A549 (cell line): ENCODE data around the gene CHMP3. TPM values are rescaled to one million over a fixed set of nuclear protein-coding genes. Genes with fewer than 3 reads are reported as not detected.
"Not testable (repeated sequence)": the region's sequence is repeated elsewhere in the genome, so short reads cannot be mapped to it uniquely, and the experiment has no call there.

Experiments
- ATAC-seq, 2 experiments: fragments of 200-7000 bp in 1 of 2; fragments of >200 bp in 1 of 2; cut with Nextera tagmentation in 1 of 2; cut with Tn5 transposase in 1 of 2; 3 replicates each; pipeline versions ENCODE4 v1.8.0 to v1.9.1; 2018 to 2020; ENCODE audit warnings: mild to moderate bottlenecking in 1 of 2, moderate library complexity in 1 of 2
- CTCF ChIA-PET: fragments of 300-600 bp; sonication (Branson Sonifier 250); formaldehyde crosslinking; extraction: SDS; loops from one replicate; lab custom pipeline; 2021; ENCODE audit warnings: antibody characterized with exemption, inconsistent platforms; lab: Yijun Ruan, JAX
- POLR2A ChIA-PET: fragments of 350-600 bp; formaldehyde crosslinking; extraction: SDS; loops from one replicate; lab custom pipeline; 2021; ENCODE audit warnings: antibody characterized with exemption, inconsistent platforms; lab: Yijun Ruan, JAX
- DNase-seq, 2 experiments: peaks; one replicate each; pipeline versions ENCODE4 v3.0.0 to v3.0.0-alpha.2; 2011 to 2016; ENCODE audit warnings: low read depth in 1 of 2, low spot score in 1 of 2
- FAIRE-seq: peaks from 2 replicates; lab custom pipeline; 2011; peaks lifted over from hg19 to GRCh38; lab: Jason Lieb, UNC
- H3K27ac ChIP-seq, 2 experiments: fragments of >200 bp; sonication (Bioruptor Twin); formaldehyde crosslinking; 3 replicates each; pipeline ENCODE4 v1.5.1; 2016 to 2017
- H3K4me1 ChIP-seq: fragments of >200 bp; sonication (Bioruptor Twin); formaldehyde crosslinking; 3 replicates; pipeline ENCODE4 v1.6.1; 2016
- H3K4me2 ChIP-seq: fragments of >200 bp; sonication (Bioruptor Twin); formaldehyde crosslinking; 3 replicates; pipeline ENCODE4 v1.6.1; 2016
- H3K4me3 ChIP-seq: fragments of >200 bp; sonication (Bioruptor Twin); formaldehyde crosslinking; 3 replicates; pipeline ENCODE4 v1.5.1; 2016
- H3K9me3 ChIP-seq: fragments of >200 bp; sonication (Bioruptor Twin); formaldehyde crosslinking; 3 replicates; pipeline ENCODE4 v1.6.1; 2016
- CBX2 ChIP-seq: fragments of 200-600 bp; sonication (generic); IDR thresholded peaks from 2 replicates; pipeline ENCODE4 v1.6.1; 2016; ENCODE audit warnings: low read depth, mild to moderate bottlenecking, borderline replicate concordance
- CEBPB ChIP-seq, 2 experiments: fragments of >200 bp in 1 of 2; sonication (Bioruptor Twin) in 1 of 2; formaldehyde crosslinking in 1 of 2; IDR thresholded peaks; 2 replicates each; pipeline ENCODE4 v1.6.1; 2012 to 2016
- EP300 ChIP-seq, 2 experiments: fragments of >200 bp; sonication (Bioruptor Twin); formaldehyde crosslinking; IDR thresholded peaks; 2 replicates in 1 of 2; 3 replicates in 1 of 2; pipeline ENCODE4 v1.6.1; 2016 to 2017
- FOSB ChIP-seq: fragments of 250-450 bp; sonication (Bioruptor Pico); IDR thresholded peaks from 2 replicates; pipeline ENCODE4 v1.5.0; 2020; ENCODE audit warnings: mild to moderate bottlenecking, moderate library complexity
- FOXS1 ChIP-seq: fragments of 250-450 bp; sonication (Bioruptor Pico); IDR thresholded peaks from 2 replicates; pipeline ENCODE4 v1.5.0; 2020; ENCODE audit warnings: mild to moderate bottlenecking, moderate library complexity
- GATA3 ChIP-seq: IDR thresholded peaks from 2 replicates; pipeline ENCODE4 v1.6.1; 2012; ENCODE audit warnings: borderline replicate concordance
- HDAC2 ChIP-seq: fragments of 200-600 bp; sonication (generic); IDR thresholded peaks from 2 replicates; pipeline ENCODE4 v1.6.1; 2016
- HEYL ChIP-seq: fragments of 250-450 bp; sonication (Bioruptor Pico); IDR thresholded peaks from 2 replicates; pipeline ENCODE4 v1.8.0; 2021; ENCODE audit warnings: mild to moderate bottlenecking, moderate library complexity
- HOXB13 ChIP-seq: fragments of 250-450 bp; sonication (Bioruptor Pico); IDR thresholded peaks from 2 replicates; pipeline ENCODE4 v1.5.0; 2020; ENCODE audit warnings: low read depth, mild to moderate bottlenecking, moderate library complexity
- KDM5A ChIP-seq: fragments of 200-600 bp; sonication (generic); IDR thresholded peaks from 2 replicates; pipeline ENCODE4 v1.6.1; 2016; ENCODE audit warnings: antibody characterized with exemption, mild to moderate bottlenecking
- MAZ ChIP-seq: fragments of 150-350 bp; IDR thresholded peaks from 2 replicates; pipeline ENCODE4 v1.6.1; 2014; ENCODE audit warnings: antibody characterized with exemption, low read depth, low read length, borderline replicate concordance
- NPAS2 ChIP-seq: fragments of 250-450 bp; sonication (Bioruptor Pico); IDR thresholded peaks from 2 replicates; pipeline ENCODE4 v1.8.0; 2022; ENCODE audit warnings: mild to moderate bottlenecking, moderate library complexity, borderline replicate concordance
- PHF8 ChIP-seq: fragments of 200-600 bp; sonication (generic); IDR thresholded peaks from 2 replicates; pipeline ENCODE4 v1.6.1; 2016; ENCODE audit warnings: low read depth, mild to moderate bottlenecking, antibody characterized with exemption, moderate library complexity, borderline replicate concordance
- POLR2A ChIP-seq: IDR thresholded peaks from 2 replicates; pipeline ENCODE4 v1.6.1; 2012; ENCODE audit warnings: mild to moderate bottlenecking, low read length
- RARB ChIP-seq: fragments of 250-450 bp; sonication (Bioruptor Pico); IDR thresholded peaks from 2 replicates; pipeline ENCODE4 v1.8.0; 2021; ENCODE audit warnings: mild to moderate bottlenecking, moderate library complexity
- RCOR1 ChIP-seq: fragments of 150-350 bp; IDR thresholded peaks from 2 replicates; pipeline ENCODE4 v1.6.1; 2014; ENCODE audit warnings: antibody characterized with exemption, low read length, low read depth
- RNF2 ChIP-seq: fragments of 200-600 bp; sonication (generic); IDR thresholded peaks from 2 replicates; pipeline ENCODE4 v1.6.1; 2016; ENCODE audit warnings: low read depth, mild to moderate bottlenecking, antibody characterized with exemption, moderate library complexity, borderline replicate concordance
- SMC3 ChIP-seq: fragments of >200 bp; sonication (Bioruptor Twin); formaldehyde crosslinking; IDR thresholded peaks from 3 replicates; pipeline ENCODE4 v1.6.1; 2018; ENCODE audit warnings: inconsistent platforms
- TP53 ChIP-seq: fragments of 250-450 bp; sonication (Bioruptor Pico); IDR thresholded peaks from 2 replicates; pipeline ENCODE4 v1.5.0; 2021; ENCODE audit warnings: mild to moderate bottlenecking, moderate library complexity
- ZFP36 ChIP-seq: fragments of 450-650 bp; IDR thresholded peaks from 2 replicates; pipeline ENCODE4 v1.6.1; 2014; ENCODE audit warnings: borderline replicate concordance; ENCODE audit not compliant: partially characterized antibody
- ZSCAN20 ChIP-seq: fragments of 250-450 bp; sonication (Bioruptor Pico); IDR thresholded peaks from 2 replicates; pipeline ENCODE4 v1.8.0; 2022; ENCODE audit warnings: mild to moderate bottlenecking, moderate library complexity
- WGBS: methylation state at CpG from one replicate; pipeline ENCODE4 v1.1.6; 2017; ENCODE audit errors: missing lambda C conversion rate; 5-methylcytosine and 5-hydroxymethylcytosine counted together
- polyA plus RNA-seq, 4 experiments: library from polyadenylated mRNA; depleted of rRNA in 3 of 4; stranded (reverse); fragments of >200 nt; fragmentation: RNase III in 1 of 4; extraction: RNeasy Plus Mini Kit Qiagen cat#74134 plus additional on column Dnase treatment in 1 of 4; gene quantifications; 2 replicates in 3 of 4; 3 replicates in 1 of 4; pipeline ENCODE4 v1.2.3, GENCODE V29; 2011 to 2017
- TF ChIP-seq, protein P1 (sequence below): fragments of 250-450 bp; sonication (Bioruptor Pico); IDR thresholded peaks from 2 replicates; pipeline ENCODE4 v1.5.0; 2021; ENCODE audit warnings: mild to moderate bottlenecking, moderate library complexity, borderline replicate concordance

The CHMP3 gene
- polyA plus RNA-seq, 2 of the 4 experiments (the other 2 are of a cell fraction): 108 to 246 TPM

- DNase-seq: no peak
- FAIRE-seq: no peak
- no peak for TF ChIP-seq MAZ
- no peak for TF ChIP-seq GATA3
- TF ChIP-seq NPAS2 (CRISPR knock-in tag): no peak
- TF ChIP-seq FOSB (CRISPR knock-in tag): no peak
- TF ChIP-seq HOXB13 (CRISPR knock-in tag): no peak
- no peak for TF ChIP-seq CBX2
- TF ChIP-seq HEYL (CRISPR knock-in tag): no peak
- no peak for TF ChIP-seq SMC3
- no peak for TF ChIP-seq TP53 (CRISPR knock-in tag)
- no peak for TF ChIP-seq ZFP36
- no peak for TF ChIP-seq EP300 (IDR thresholded peaks at IDR 0.05)
- TF ChIP-seq KDM5A: no peak
- no peak for TF ChIP-seq FOXS1
- no peak for TF ChIP-seq RCOR1
- no peak for TF ChIP-seq RNF2
- TF ChIP-seq, all 56 proteins: peak for 0
- WGBS: 52% methylated on average over 3 of the region's 3 CpGs
- ATAC-seq: no peak
- CTCF ChIA-PET: no interaction called here
- Histone ChIP-seq H3K4me1 (no peaks in the 10 kb centered on the region), H3K4me2 (no peak overlapping the region), H3K4me3 (no peak overlapping the region), H3K27ac (no peak overlapping the region), H3K9me3 (no peaks in the 10 kb centered on the region)
- POLR2A ChIA-PET: no interaction called here
Measured at GRCh38 chr2:86592547-86593230, 29.4 kb upstream of the CHMP3 start.

GRCh38 chr2:86589701-86590100 lies 26.5 kb upstream of the CHMP3 start:
- H3K27ac ChIP-seq, FAIRE-seq, H3K4me2 ChIP-seq, ATAC-seq, H3K4me3 ChIP-seq, DNase-seq, CTCF ChIA-PET, H3K4me1 ChIP-seq, H3K9me3 ChIP-seq, POLR2A ChIA-PET: not testable (repeated sequence)
- WGBS: 51% methylated on average over 5 of the region's 5 CpGs

DNA sequence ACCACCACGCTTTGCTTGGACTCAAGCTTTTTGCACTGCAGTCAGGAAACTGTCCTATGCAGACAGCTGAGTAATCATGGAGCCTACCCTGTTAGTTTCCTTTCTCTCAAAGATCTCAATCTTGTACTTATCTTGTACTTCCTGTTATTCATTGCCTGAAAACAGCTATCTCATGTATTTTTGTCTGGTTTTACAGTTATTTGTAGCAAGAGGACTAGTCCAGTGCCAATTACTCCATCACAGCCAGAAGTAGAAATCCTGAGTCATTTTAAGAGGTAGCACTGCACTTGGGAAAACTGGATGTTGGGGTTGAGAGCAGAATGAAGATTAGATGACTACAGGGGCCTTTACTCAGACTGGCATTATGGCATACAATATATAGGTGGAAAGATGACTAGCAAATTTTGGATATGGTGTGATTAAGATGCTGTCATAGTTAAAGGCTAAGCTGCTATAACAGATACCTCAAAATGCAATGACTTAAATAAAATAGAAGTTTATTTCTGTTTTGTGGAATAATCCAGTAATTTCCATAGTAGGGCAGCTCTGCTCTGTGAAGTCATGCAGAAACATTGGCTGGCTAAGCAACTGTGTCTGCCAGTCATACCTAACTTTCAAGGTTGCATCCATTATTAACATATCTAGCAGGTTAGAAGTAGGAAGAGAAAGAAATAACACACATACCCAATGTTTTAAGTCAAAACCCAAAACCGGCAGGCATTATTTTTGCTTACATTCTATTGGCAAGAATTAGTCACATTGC lies 21.1 kb upstream of the CHMP3 start:
- Histone ChIP-seq H3K4me3 (no peak overlapping the region), H3K4me1 (no peaks in the 10 kb centered on the region), H3K4me2 (no peak overlapping the region), H3K27ac (no peak overlapping the region), H3K9me3 (peaks cover 2% of the 10 kb centered on the region; the same call in 1 of the 3 replicates)
- FAIRE-seq: no peak
- TF ChIP-seq MAZ: no peak
- no peak for TF ChIP-seq ZSCAN20 (CRISPR knock-in tag)
- no peak for TF ChIP-seq HOXB13 (CRISPR knock-in tag)
- TF ChIP-seq HDAC2: no peak
- TF ChIP-seq ZFP36: no peak
- TF ChIP-seq POLR2A: no peak
- no peak for TF ChIP-seq RARB (CRISPR knock-in tag)
- TF ChIP-seq PHF8: no peak
- no peak for TF ChIP-seq CEBPB (IDR thresholded peaks at IDR 0.05)
- TF ChIP-seq, protein P1, sequence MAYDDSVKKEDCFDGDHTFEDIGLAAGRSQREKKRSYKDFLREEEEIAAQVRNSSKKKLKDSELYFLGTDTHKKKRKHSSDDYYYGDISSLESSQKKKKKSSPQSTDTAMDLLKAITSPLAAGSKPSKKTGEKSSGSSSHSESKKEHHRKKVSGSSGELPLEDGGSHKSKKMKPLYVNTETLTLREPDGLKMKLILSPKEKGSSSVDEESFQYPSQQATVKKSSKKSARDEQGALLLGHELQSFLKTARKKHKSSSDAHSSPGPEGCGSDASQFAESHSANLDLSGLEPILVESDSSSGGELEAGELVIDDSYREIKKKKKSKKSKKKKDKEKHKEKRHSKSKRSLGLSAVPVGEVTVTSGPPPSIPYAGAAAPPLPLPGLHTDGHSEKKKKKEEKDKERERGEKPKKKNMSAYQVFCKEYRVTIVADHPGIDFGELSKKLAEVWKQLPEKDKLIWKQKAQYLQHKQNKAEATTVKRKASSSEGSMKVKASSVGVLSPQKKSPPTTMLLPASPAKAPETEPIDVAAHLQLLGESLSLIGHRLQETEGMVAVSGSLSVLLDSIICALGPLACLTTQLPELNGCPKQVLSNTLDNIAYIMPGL: no peak
- TF ChIP-seq GATA3: no peak
- ChIA-PET POLR2A (no interaction called here), CTCF (interaction anchor here (1.2 kb wide), 1 partner anchor 9 kb away, joined by 6 read pairs; no protein-coding TSS in a partner anchor)
- 51% methylated on average over 2 of the region's 2 CpGs for WGBS
- ATAC-seq: no peak
- no peak for DNase-seq
